Activated B cell treated with CpG ODN at 0.5 μM for 24 hours (primary cell): ENCODE results near the gene CD70. TPM values are rescaled to one million over a fixed set of nuclear protein-coding genes. Genes with fewer than 3 reads are reported as not detected.

ENCODE experiments used
- ATAC-seq: fragments of 200-7000 bp; cut with Tn5 transposase; one replicate; pipeline ENCODE4 v1.10.0; 2021; ENCODE audit warnings: low read depth, mild to moderate bottlenecking, moderate library complexity
- CTCF ChIA-PET: fragments of 350-600 bp; sonication (Branson Sonifier 250); formaldehyde crosslinking; loops from one replicate; lab custom pipeline; 2021; ENCODE audit warnings: antibody characterized with exemption; lab: Charles Lee
- POLR2A ChIA-PET: fragments of 350-600 bp; sonication (Branson Sonifier 250); formaldehyde crosslinking; loops from one replicate; lab custom pipeline; 2021; ENCODE audit warnings: antibody characterized with exemption; lab: Charles Lee
- DNase-seq: peaks from one replicate; pipeline ENCODE4 v3.0.0; 2022
- H3K27ac Mint-ChIP-seq: one replicate; pipeline ENCODE4 v1.8.0; 2020; ENCODE audit warnings: mixed read lengths
- H3K27me3 Mint-ChIP-seq: one replicate; pipeline ENCODE4 v1.8.0; 2021; ENCODE audit warnings: mixed read lengths
- H3K36me3 Mint-ChIP-seq: one replicate; pipeline ENCODE4 v1.8.0; 2021; ENCODE audit warnings: low read depth, mixed read lengths
- H3K4me1 Mint-ChIP-seq: one replicate; pipeline ENCODE4 v1.8.0; 2021; ENCODE audit warnings: mixed read lengths
- H3K4me3 Mint-ChIP-seq: one replicate; pipeline ENCODE4 v1.8.0; 2020; ENCODE audit warnings: mild to moderate bottlenecking, mixed read lengths
- H3K9me3 Mint-ChIP-seq: one replicate; pipeline ENCODE4 v1.8.0; 2020; ENCODE audit warnings: mixed read lengths
- intact Hi-C: fragments of 100-400 bp; cut with micrococcal nuclease; formaldehyde crosslinking; loops from one replicate; pipeline ENCODE4 v1.15.1; 2024
- total RNA-seq: library from RNA; stranded (reverse); gene quantifications from 2 replicates; pipeline ENCODE4 v1.2.3, GENCODE V29; 2022
- TF ChIP-seq, protein P1 (sequence below): fragments of 200-600 bp; IDR thresholded peaks from one replicate; pipeline ENCODE4 v1.8.0; 2022; ENCODE audit warnings: antibody characterized with exemption, mild to moderate bottlenecking

The CD70 gene
- total RNA-seq, 1 donor from 2014 or later: 29.3 TPM

DNA sequence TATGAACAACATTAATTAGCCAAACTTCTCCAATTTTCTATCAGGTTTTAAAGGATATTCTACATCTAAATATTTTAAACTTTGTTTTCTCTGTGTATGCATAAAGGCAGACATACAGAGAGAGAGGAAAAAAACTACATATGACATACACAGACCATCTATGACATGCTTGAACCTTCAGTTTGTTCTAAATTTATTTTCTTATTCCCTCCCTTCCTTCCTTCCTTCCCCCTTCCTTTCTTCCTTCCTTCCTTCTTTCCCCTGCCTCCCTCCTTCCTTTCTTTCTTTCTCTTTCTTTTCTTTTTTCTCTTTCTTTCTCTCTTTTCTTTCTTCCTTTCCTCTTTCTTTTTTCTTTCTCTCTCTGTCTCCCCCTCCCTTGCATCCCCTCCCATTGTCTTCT lies 35.8 kb upstream of the CD70 start:
- H3K27ac Mint-ChIP-seq: no peak overlapping the region
- no peak overlapping the region for H3K4me3 Mint-ChIP-seq
- peaks cover 3% of the 10 kb centered on the region for H3K27me3 Mint-ChIP-seq
- no peak for DNase-seq
- ATAC-seq: no peak
- H3K9me3 Mint-ChIP-seq: no peaks in the 10 kb centered on the region
- peaks cover 16% of the 10 kb centered on the region for H3K4me1 Mint-ChIP-seq
- POLR2A ChIA-PET: no interaction called here
- TF ChIP-seq, protein P1, sequence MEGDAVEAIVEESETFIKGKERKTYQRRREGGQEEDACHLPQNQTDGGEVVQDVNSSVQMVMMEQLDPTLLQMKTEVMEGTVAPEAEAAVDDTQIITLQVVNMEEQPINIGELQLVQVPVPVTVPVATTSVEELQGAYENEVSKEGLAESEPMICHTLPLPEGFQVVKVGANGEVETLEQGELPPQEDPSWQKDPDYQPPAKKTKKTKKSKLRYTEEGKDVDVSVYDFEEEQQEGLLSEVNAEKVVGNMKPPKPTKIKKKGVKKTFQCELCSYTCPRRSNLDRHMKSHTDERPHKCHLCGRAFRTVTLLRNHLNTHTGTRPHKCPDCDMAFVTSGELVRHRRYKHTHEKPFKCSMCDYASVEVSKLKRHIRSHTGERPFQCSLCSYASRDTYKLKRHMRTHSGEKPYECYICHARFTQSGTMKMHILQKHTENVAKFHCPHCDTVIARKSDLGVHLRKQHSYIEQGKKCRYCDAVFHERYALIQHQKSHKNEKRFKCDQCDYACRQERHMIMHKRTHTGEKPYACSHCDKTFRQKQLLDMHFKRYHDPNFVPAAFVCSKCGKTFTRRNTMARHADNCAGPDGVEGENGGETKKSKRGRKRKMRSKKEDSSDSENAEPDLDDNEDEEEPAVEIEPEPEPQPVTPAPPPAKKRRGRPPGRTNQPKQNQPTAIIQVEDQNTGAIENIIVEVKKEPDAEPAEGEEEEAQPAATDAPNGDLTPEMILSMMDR: no peak
- CTCF ChIA-PET: interaction anchor here (0.6 kb wide), 1 partner anchor 236 kb away, joined by 3 read pairs; no protein-coding TSS in a partner anchor
- no peaks in the 10 kb centered on the region for H3K36me3 Mint-ChIP-seq
- intact Hi-C loops: no loop called here

DNA sequence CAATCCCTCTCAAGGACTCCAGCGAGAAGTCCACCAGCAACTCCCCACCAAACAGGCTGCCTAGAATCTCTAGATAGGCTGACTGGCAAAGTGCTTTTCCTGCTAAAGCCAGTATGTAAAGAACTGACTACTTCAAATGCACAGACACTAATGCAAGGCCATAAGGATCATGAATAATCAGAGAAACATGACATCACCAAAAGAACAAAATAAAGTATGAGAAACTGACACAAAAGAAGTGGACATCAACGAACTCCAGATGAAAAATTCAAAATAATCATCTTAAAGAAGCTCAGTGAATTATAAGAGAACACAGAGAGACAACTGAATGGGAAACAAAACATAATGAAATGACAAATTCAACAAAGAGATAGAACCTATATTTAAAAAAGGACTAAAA lies 26.4 kb upstream of the CD70 start:
- peaks cover 2% of the 10 kb centered on the region for H3K36me3 Mint-ChIP-seq
- intact Hi-C loops: no loop called here
- H3K27me3 Mint-ChIP-seq: peaks cover 27% of the 10 kb centered on the region
- POLR2A ChIA-PET: no interaction called here
- H3K4me3 Mint-ChIP-seq: no peak overlapping the region
- DNase-seq (no peak), ATAC-seq (no peak)
- no peak overlapping the region for H3K27ac Mint-ChIP-seq
- H3K9me3 Mint-ChIP-seq: peaks cover 17% of the 10 kb centered on the region
- TF ChIP-seq, protein P1: no peak
- CTCF ChIA-PET: interaction anchor here (0.7 kb wide), 1 partner anchor 13 kb away, joined by 4 read pairs; no protein-coding TSS in a partner anchor
- H3K4me1 Mint-ChIP-seq: no peaks in the 10 kb centered on the region

DNA sequence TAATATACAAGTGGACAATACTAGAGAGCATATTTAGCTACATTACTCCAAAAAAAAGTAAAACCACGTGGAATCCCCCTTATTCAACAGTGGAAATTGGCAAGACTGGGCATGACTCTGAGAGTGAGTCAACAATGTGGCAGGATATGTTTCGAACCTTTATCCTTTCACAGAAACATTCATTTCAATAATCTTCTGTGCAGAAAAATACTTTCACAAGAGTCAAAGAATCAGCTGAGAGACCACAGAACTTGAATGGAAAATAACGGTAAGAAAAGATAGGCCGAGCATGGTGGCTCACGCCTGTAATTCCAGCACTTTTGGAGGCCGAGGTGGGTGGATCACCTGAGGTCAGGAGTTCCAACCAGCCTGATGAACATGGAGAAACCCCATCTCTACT lies 25.1 kb upstream of the CD70 start:
- DNase-seq (no peak), ATAC-seq (no peak)
- Mint-ChIP-seq H3K4me1 (no peaks in the 10 kb centered on the region), H3K27me3 (peaks cover 35% of the 10 kb centered on the region), H3K27ac (no peak overlapping the region), H3K36me3 (peaks cover 2% of the 10 kb centered on the region), H3K4me3 (no peak overlapping the region), H3K9me3 (peaks cover 17% of the 10 kb centered on the region)
- ChIA-PET CTCF (no interaction called here), POLR2A (interaction anchor here (1.3 kb wide), 1 partner anchor 14 kb away, joined by 3 read pairs; no protein-coding TSS in a partner anchor)
- TF ChIP-seq, protein P1: no peak
- intact Hi-C loops: no loop called here

DNA sequence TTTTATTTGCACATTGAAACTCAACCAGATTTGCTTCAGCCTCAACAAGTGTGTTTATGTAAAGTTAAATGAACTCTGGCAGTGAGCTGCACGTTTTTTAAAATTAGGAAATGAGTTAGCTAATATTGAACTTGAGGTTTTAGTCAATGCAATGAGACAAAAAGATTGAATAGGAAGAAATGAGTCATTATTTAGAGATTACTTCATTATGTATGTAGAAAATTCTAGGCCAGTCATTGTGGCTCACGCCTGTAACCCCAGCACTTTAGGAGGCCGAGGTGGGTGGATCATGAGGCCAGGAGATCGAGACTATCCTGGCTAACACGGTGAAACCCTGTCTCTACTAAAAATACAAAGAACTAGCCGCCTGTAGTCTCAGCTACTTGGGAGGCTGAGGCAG lies 22.8 kb upstream of the CD70 start:
- peaks cover 2% of the 10 kb centered on the region for H3K36me3 Mint-ChIP-seq

More for the DNA sequence above, 22.8 kb upstream of the CD70 start:
- POLR2A ChIA-PET: interaction anchor here (0.6 kb wide), 1 partner anchor 130 kb away, joined by 3 read pairs; no protein-coding TSS in a partner anchor
- no peak overlapping the region for H3K4me3 Mint-ChIP-seq
- H3K4me1 Mint-ChIP-seq: no peaks in the 10 kb centered on the region
- peaks cover 38% of the 10 kb centered on the region for H3K27me3 Mint-ChIP-seq
- TF ChIP-seq, protein P1: no peak
- intact Hi-C loops: no loop called here
- CTCF ChIA-PET: interaction anchor here (1.6 kb wide), 1 partner anchor 97 kb away, joined by 4 read pairs; no protein-coding TSS in a partner anchor
- H3K27ac Mint-ChIP-seq: no peak overlapping the region
- DNase-seq (no peak), ATAC-seq (no peak)
- peaks cover 12% of the 10 kb centered on the region for H3K9me3 Mint-ChIP-seq
